Fibroblast of lung (primary cell): ENCODE results near the gene SUN3.

Experiments used
- CTCF ChIP-seq, 2 donors: IDR thresholded peaks in 1 of 2; conservative IDR thresholded peaks in 1 of 2; 1 replicate in 1 of 2; 2 replicates in 1 of 2; pipeline ENCODE4 v1.5.1; 2011 to 2012; ENCODE audit warnings: low read length in 2 of 2, control low read depth in 1 of 2, inconsistent platforms in 1 of 2, low read depth in 1 of 2, mild to moderate bottlenecking in 1 of 2
- EZH2 ChIP-seq: IDR thresholded peaks from 2 replicates; pipeline ENCODE4 v1.5.1; 2012; ENCODE audit warnings: low read length, control low read depth, mild to moderate bottlenecking; ENCODE audit errors: missing control alignments

DNA sequence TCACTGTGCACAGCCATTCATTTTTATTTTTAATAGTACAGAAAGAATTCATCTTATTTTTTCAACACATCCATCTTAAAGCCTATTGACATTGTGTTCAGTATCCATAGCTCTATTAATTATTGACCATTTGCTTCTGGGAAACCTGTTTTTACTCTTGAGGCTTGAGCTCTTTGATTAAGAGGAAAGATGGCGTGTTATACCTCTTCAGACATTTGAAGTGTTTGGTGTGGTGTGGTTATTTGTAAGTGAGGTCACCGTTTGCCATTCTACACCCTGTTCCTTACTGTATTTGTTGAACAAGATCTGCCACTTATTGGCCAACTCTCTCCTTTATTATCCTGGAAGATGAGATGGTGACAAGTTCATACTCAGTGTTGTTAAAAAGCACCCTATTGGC lies 24.8 kb upstream of the SUN3 start:
- no peak for TF ChIP-seq CTCF (conservative IDR thresholded peaks at IDR 0.05 in 1 of 2, IDR thresholded peaks at IDR 0.05 in 1 of 2; ENCODE audit: low read depth in 1 of 2, low read length in 2 of 2)
- no peak for TF ChIP-seq EZH2
